HCT116 (cell line): Measurements from ENCODE around the gene FOXP1. TPM values are rescaled to one million over a fixed set of nuclear protein-coding genes. Genes with fewer than 3 reads are reported as not detected.

Source experiments
- ATAC-seq: fragments of 200-7000 bp; cut with Tn5 transposase; 2 replicates; pipeline ENCODE4 v1.9.1; 2020; ENCODE audit warnings: mild to moderate bottlenecking, moderate library complexity
- BruUV-seq: library from RNA; stranded (reverse); fragments of 400-500 nt; replicated peaks from 2 replicates; lab custom pipeline; 2021; lab: Mats Ljungman, UMichigan
- CTCF ChIA-PET: fragments of 300-600 bp; sonication (Branson Sonifier 250); formaldehyde crosslinking; loops from one replicate; lab custom pipeline; 2021; ENCODE audit warnings: antibody characterized with exemption; lab: Charles Lee
- POLR2A ChIA-PET: fragments of 300-600, 350-600 bp; sonication (Branson Sonifier 250); formaldehyde crosslinking; loops from one replicate; lab custom pipeline; 2021; ENCODE audit warnings: antibody characterized with exemption; lab: Charles Lee
- RAD21 ChIA-PET, 2 experiments: fragments of 300-600 bp; sonication (Branson Sonifier 250); formaldehyde crosslinking; loops; one replicate each; lab custom pipeline; 2023; ENCODE audit warnings: low total read pairs in 2 of 2; ENCODE audit not compliant: uncharacterized antibody in 2 of 2, unreplicated experiment in 2 of 2, low non-redundant PET in 1 of 2; lab: Charles Lee
- DNase-seq: peaks from one replicate; pipeline ENCODE4 v3.0.0-alpha.2; 2010; ENCODE audit warnings: low read depth, low spot score
- H2AFZ ChIP-seq: fragments of 200-600 bp; shearing (Covaris generic), sonication (generic); 2 replicates; pipeline ENCODE4 v1.6.1; 2017; ENCODE audit warnings: low read depth, mixed run types, mixed read lengths, antibody characterized with exemption, low read length; ENCODE audit not compliant: poor library complexity, severe bottlenecking
- H3K27ac ChIP-seq: 2 replicates; pipeline ENCODE4 v1.5.1; 2012; ENCODE audit warnings: low read depth, low read length
- H3K27me3 ChIP-seq: fragments of 200-600 bp; sonication (generic); 2 replicates; pipeline ENCODE4 v1.6.1; 2016; ENCODE audit warnings: mixed run types, low read length, mixed read lengths; ENCODE audit not compliant: insufficient read depth
- H3K36me3 ChIP-seq, 2 experiments: fragments of 200-500 bp in 1 of 2; fragments of 200-600 bp in 1 of 2; sonication (Bioruptor generic) in 1 of 2; sonication (generic) in 1 of 2; 2 replicates each; pipeline versions ENCODE4 v1.5.1 to v1.6.1; 2014 to 2016; ENCODE audit warnings: low read length in 2 of 2, inconsistent platforms in 1 of 2, mixed read lengths in 1 of 2, mixed run types in 1 of 2; ENCODE audit not compliant: insufficient read depth in 2 of 2, control insufficient read depth in 1 of 2
- H3K4me1 ChIP-seq, 2 experiments: fragments of 200-600 bp in 1 of 2; sonication (generic) in 1 of 2; 2 replicates each; pipeline versions ENCODE4 v1.5.1 to v1.6.1; 2012 to 2017; ENCODE audit warnings: low read length in 2 of 2, inconsistent platforms in 1 of 2, mild to moderate bottlenecking in 1 of 2, mixed read lengths in 1 of 2, mixed run types in 1 of 2, moderate library complexity in 1 of 2; ENCODE audit not compliant: insufficient read depth in 2 of 2, control insufficient read depth in 1 of 2
- H3K4me2 ChIP-seq: fragments of 200-600 bp; sonication (generic); 2 replicates; pipeline ENCODE4 v1.6.1; 2017; ENCODE audit warnings: mixed run types, low read length, mixed read lengths
- H3K4me3 ChIP-seq, 2 experiments: fragments of 200-600 bp in 1 of 2; sonication (generic) in 1 of 2; replicated peaks in 1 of 2; 2 replicates each; pipeline ENCODE4 v1.5.1; 2011 to 2016; ENCODE audit warnings: low read length in 2 of 2, control low read depth in 1 of 2, low read depth in 1 of 2, mild to moderate bottlenecking in 1 of 2, mixed read lengths in 1 of 2, mixed run types in 1 of 2
- H3K79me2 ChIP-seq: fragments of 200-600 bp; sonication (generic); 2 replicates; pipeline ENCODE4 v1.6.1; 2017; ENCODE audit warnings: mild to moderate bottlenecking, mixed run types, low read length, moderate library complexity, mixed read lengths; ENCODE audit not compliant: insufficient read depth
- H3K9ac ChIP-seq: fragments of 200-600 bp; sonication (generic); 2 replicates; pipeline ENCODE4 v1.6.1; 2016; ENCODE audit warnings: low read length, mixed read lengths
- H3K9me2 ChIP-seq: fragments of 200-600 bp; sonication (generic), shearing (Covaris generic); 2 replicates; pipeline ENCODE4 v1.6.1; 2017; ENCODE audit warnings: mixed run types, mild to moderate bottlenecking, moderate library complexity; ENCODE audit not compliant: insufficient read depth
- H3K9me3 ChIP-seq, 2 experiments: fragments of 200-500 bp in 1 of 2; fragments of 200-600 bp in 1 of 2; sonication (Bioruptor generic) in 1 of 2; sonication (generic) in 1 of 2; 2 replicates each; pipeline ENCODE4 v1.6.1; 2014 to 2017; ENCODE audit warnings: low read length in 2 of 2, mixed read lengths in 2 of 2, inconsistent platforms in 1 of 2, low read depth in 1 of 2, mild to moderate bottlenecking in 1 of 2, mixed run types in 1 of 2, moderate library complexity in 1 of 2; ENCODE audit not compliant: control insufficient read depth in 1 of 2, insufficient read depth in 1 of 2
- H4K20me1 ChIP-seq: fragments of 200-600 bp; sonication (generic), shearing (Covaris generic); 2 replicates; pipeline ENCODE4 v1.6.1; 2017; ENCODE audit warnings: mixed run types, mild to moderate bottlenecking, moderate library complexity; ENCODE audit not compliant: insufficient read depth
- CEBPB ChIP-seq: IDR thresholded peaks from 2 replicates; pipeline ENCODE4 v1.6.1; 2012; ENCODE audit warnings: low read depth
- CTCF ChIP-seq, 3 experiments: fragments of 200-600 bp in 1 of 3; sonication (generic) in 1 of 3; IDR thresholded peaks in 2 of 3; conservative IDR thresholded peaks in 1 of 3; 2 replicates each; pipeline ENCODE4 v1.5.1; 2012 to 2017; ENCODE audit warnings: low read depth in 2 of 3, low read length in 2 of 3, antibody characterized with exemption in 1 of 3, borderline replicate concordance in 1 of 3, control low read depth in 1 of 3, mild to moderate bottlenecking in 1 of 3, mixed read lengths in 1 of 3, mixed run types in 1 of 3, moderate library complexity in 1 of 3; ENCODE audit not compliant: insufficient read depth in 1 of 3
- EZH2phosphoT487 ChIP-seq: fragments of 200-600 bp; IDR thresholded peaks from 2 replicates; pipeline ENCODE4 v1.6.1; 2018; ENCODE audit warnings: antibody characterized with exemption, borderline replicate concordance
- FOSL1 ChIP-seq: IDR thresholded peaks from 2 replicates; pipeline ENCODE4 v1.6.1; 2012; ENCODE audit warnings: low read depth
- JUND ChIP-seq: IDR thresholded peaks from 2 replicates; pipeline ENCODE4 v1.6.1; 2012
- POLR2A ChIP-seq: IDR thresholded peaks from 2 replicates; pipeline ENCODE4 v1.7.0; 2011; ENCODE audit warnings: borderline replicate concordance; ENCODE audit not compliant: insufficient read depth, insufficient read length; ENCODE audit errors: extremely low read depth
- POLR2AphosphoS5 ChIP-seq: IDR thresholded peaks from 2 replicates; pipeline ENCODE4 v1.6.1; 2011; ENCODE audit warnings: mild to moderate bottlenecking, low read depth, low read length, moderate library complexity
- RAD21 ChIP-seq: IDR thresholded peaks from 2 replicates; pipeline ENCODE4 v1.6.1; 2012; ENCODE audit warnings: low read depth, mild to moderate bottlenecking
- YY1 ChIP-seq: IDR thresholded peaks from 2 replicates; pipeline ENCODE4 v1.6.1; 2011; ENCODE audit warnings: low read length, low read depth, moderate library complexity, mild to moderate bottlenecking; ENCODE audit not compliant: insufficient replicate concordance; ENCODE audit errors: extremely low read depth
- ZBTB33 ChIP-seq: IDR thresholded peaks from 2 replicates; pipeline ENCODE4 v1.6.1; 2011; ENCODE audit warnings: mild to moderate bottlenecking, low read length, moderate library complexity; ENCODE audit not compliant: insufficient replicate concordance; ENCODE audit errors: extremely low read depth
- ZFX ChIP-seq: fragments of 450-650 bp; IDR thresholded peaks from 2 replicates; pipeline ENCODE4 v1.6.1; 2017
- intact Hi-C: fragments of 100-400 bp; cut with micrococcal nuclease; formaldehyde crosslinking; loops from 2 replicates; pipeline ENCODE4 v1.10.0; 2022
- total RNA-seq: library from RNA; stranded (reverse); gene quantifications from one replicate; pipeline ENCODE4 v1.2.1, GENCODE V29; 2021; ENCODE audit not compliant: unreplicated experiment
- TF ChIP-seq, protein P1 (sequence below): IDR thresholded peaks from 2 replicates; pipeline ENCODE4 v1.6.1; 2012

The FOXP1 gene
- total RNA-seq, 1 experiment from 2014 or later: 11.4 TPM

- H3K4me3 ChIP-seq: no peak overlapping the region
- no peak overlapping the region for H3K9ac ChIP-seq
- no peak overlapping the region for H2AFZ ChIP-seq
- H3K27ac ChIP-seq: no peak overlapping the region
- no peaks in the 10 kb centered on the region for H3K4me1 ChIP-seq
- no peaks in the 10 kb centered on the region for H3K9me3 ChIP-seq
- H3K9me2 ChIP-seq: no peaks in the 10 kb centered on the region
- no peak for TF ChIP-seq EZH2phosphoT487
- TF ChIP-seq POLR2A: no peak
- no peak for TF ChIP-seq ZBTB33
- no peak for TF ChIP-seq CTCF (IDR thresholded peaks at IDR 0.05 in 2 of 3, conservative IDR thresholded peaks at IDR 0.05 in 1 of 3; ENCODE audit: borderline replicate concordance in 1 of 3, insufficient read depth in 1 of 3, low read depth in 2 of 3, low read length in 2 of 3)
- TF ChIP-seq FOSL1: no peak
- TF ChIP-seq POLR2AphosphoS5: no peak
- no peak for TF ChIP-seq RAD21
- no peak for TF ChIP-seq YY1
- TF ChIP-seq JUND: no peak
- TF ChIP-seq CEBPB: no peak
- TF ChIP-seq ZFX: no peak
- TF ChIP-seq, protein P1, sequence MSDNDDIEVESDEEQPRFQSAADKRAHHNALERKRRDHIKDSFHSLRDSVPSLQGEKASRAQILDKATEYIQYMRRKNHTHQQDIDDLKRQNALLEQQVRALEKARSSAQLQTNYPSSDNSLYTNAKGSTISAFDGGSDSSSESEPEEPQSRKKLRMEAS: no peak
- BruUV-seq: no TSS peak
- H3K27me3 ChIP-seq: no peaks in the 10 kb centered on the region
- no peak overlapping the region for H3K4me2 ChIP-seq
- CTCF ChIA-PET: no interaction called here
- DNase-seq: no peak
- H3K36me3 ChIP-seq: no peaks in the 10 kb centered on the region
- ATAC-seq: no peak
- intact Hi-C loops: no loop called here
- no peaks in the 10 kb centered on the region for H3K79me2 ChIP-seq
- H4K20me1 ChIP-seq: no peaks in the 10 kb centered on the region
- RAD21 ChIA-PET: no interaction called here
- POLR2A ChIA-PET: no interaction called here
Observed at GRCh38 chr3:71000483-71000882, 583.0 kb downstream of the FOXP1 start.
